Heart left ventricle (tissue), 13 donors: ENCODE measurements around the gene RPP21.

Experiments
- CTCF ChIP-seq, 12 donors: fragments of 200-600 bp; sonication (generic) in 4 of 12; IDR thresholded peaks; one replicate each; pipeline versions ENCODE4 v1.5.0 to v1.8.0; 2018 to 2022; ENCODE audit warnings: antibody characterized with exemption in 12 of 12, mild to moderate bottlenecking in 5 of 12
- POLR2A ChIP-seq, 2 donors: fragments of 450-650 bp; IDR thresholded peaks; one replicate each; pipeline ENCODE4 v1.6.1; 2017; ENCODE audit warnings: antibody characterized with exemption in 2 of 2, mild to moderate bottlenecking in 2 of 2, moderate library complexity in 2 of 2
- donor health status: ischemic (EF 13 %, LVEDD 7.1; RV severe dilation, severe dysfunction).
- donor health status: DM: no; HTN: yes; CAD: no.
- donor health status: DM: no; HTN: no; CAD: no.
- donor health status: ischemic (EF 25% LVEDD 6.9; RV normal size, moderate dysfunction).
- donor health status: ischemic (EF 25% LVEDD 5.7; RV mildly dilated, moderate dysfunction).
- donor health status: ischemic (EF 35%, LVEDD 5.7; RV mildly dilated, moderate dysfunction).
- donor health status: nonischemic (EF 11% LVEDD 7.7; RV severe dilation, severe dysfunction).
- donor health status: DM: yes; HTN: yes; CAD: no.
- donor health status: PGD.
- donor health status: ischemic (EF 29% LVEDD 5.4; RV normal size, mild dysfunction).
- donor health status: nonischemic (EF 23%, LVEDD 6.1; RV moderate dilation, normal function).

- TF ChIP-seq CTCF (IDR thresholded peaks at IDR 0.05) (no peak), POLR2A (IDR thresholded peaks at IDR 0.05) (no peak)
Measured at GRCh38 chr6:30312266-30312665, 32.7 kb upstream of the RPP21 start.
